ENCODE results near the gene SRF. TPM values are rescaled to one million over a fixed set of nuclear protein-coding genes. Genes with fewer than 3 reads are reported as not detected.

The SRF gene
- total and polyA plus RNA-seq, 2 of the 4 experiments (the other 2 are of a cell fraction): 20.6 to 56.3 TPM

- no peak overlapping the region for H3K23ac ChIP-seq (ENCODE audit: low read depth, low read length)
- H2BK15ac ChIP-seq (ENCODE audit: low read depth, low read length): no peak overlapping the region
- no TSS peak for BruUV-seq (replicated peaks)
- H3K4ac ChIP-seq (ENCODE audit: low read depth, low read length): no peak overlapping the region
- H3K56ac ChIP-seq (ENCODE audit: extremely low read depth, insufficient read depth, low read length): no peak overlapping the region
- H3K79me1 ChIP-seq (ENCODE audit: low read depth in 1 of 2, low read length in 2 of 2): no peaks in the 10 kb centered on the region
- no peak overlapping the region for H2AK9ac ChIP-seq (replicated peaks; ENCODE audit: low read depth, low read length, poor library complexity)
- H3K14ac ChIP-seq (replicated peaks; ENCODE audit: low read depth, low read length): no peak overlapping the region
- H4K5ac ChIP-seq (ENCODE audit: low read depth, low read length): no peak overlapping the region
- intact Hi-C loops (cut with micrococcal nuclease): no loop called here
- TF ChIP-seq FOS (IDR thresholded peaks at IDR 0.05; ENCODE audit: low read depth, low read length) (no peak), SMC3 (IDR thresholded peaks at IDR 0.05; ENCODE audit: low read depth, low read length) (no peak), MAZ (IDR thresholded peaks at IDR 0.05; ENCODE audit: borderline replicate concordance, low read depth, low read length) (no peak), MXI1 (IDR thresholded peaks at IDR 0.05; ENCODE audit: borderline replicate concordance, low read depth, low read length) (no peak), RFX5 (IDR thresholded peaks at IDR 0.05; ENCODE audit: low read depth, low read length) (no peak)
- ATAC-seq (ENCODE audit: low read depth) (no peak), DNase-seq (no peak)
- dilution Hi-C loops (cut with HindIII; ENCODE audit: low sequenced_read_pairs, unreplicated experiment): no loop called here
- peaks cover 29% of the 10 kb centered on the region for H3K36me3 ChIP-seq (ENCODE audit: control insufficient read depth, insufficient read depth, low read length)
- H2BK120ac ChIP-seq (ENCODE audit: low read depth, low read length): no peak overlapping the region
- H3K4me3 ChIP-seq (ENCODE audit: insufficient read depth, low read depth, low read length): no peak overlapping the region
- CTCF ChIA-PET: no interaction called here
- H2AFZ ChIP-seq (replicated peaks; ENCODE audit: low read length, poor library complexity): peak overlapping the region; percentile 11
- no peak overlapping the region for H2BK20ac ChIP-seq (ENCODE audit: low read depth, low read length)
- H4K20me1 ChIP-seq (ENCODE audit: insufficient read depth, low read length): no peaks in the 10 kb centered on the region
- 93% methylated on average over 13 of the region's 23 CpGs; no CpG with 5 or more reads in 1 of the 2 experiments for WGBS, 2 experiments (ENCODE audit: extremely low coverage in 2 of 2, insufficient read length in 1 of 2)
- H4K8ac ChIP-seq (ENCODE audit: low read depth in 2 of 2, low read length in 2 of 2): no peak overlapping the region
- H2BK5ac ChIP-seq (ENCODE audit: low read depth, low read length, poor library complexity, severe bottlenecking): no peak overlapping the region
- POLR2A ChIA-PET (ENCODE audit: unreplicated experiment): no interaction called here
- no peak overlapping the region for H4K91ac ChIP-seq (ENCODE audit: insufficient read depth, low read depth, low read length)
- in situ Hi-C loops (cut with MboI; ENCODE audit: low sequenced_read_pairs): no loop called here
- no peak overlapping the region for H3K4me2 ChIP-seq (ENCODE audit: low read depth, low read length)
- no peaks in the 10 kb centered on the region for H3K27me3 ChIP-seq (ENCODE audit: control insufficient read depth, insufficient read depth, low read length)
- H2AK5ac ChIP-seq (ENCODE audit: low read depth, low read length): no peak overlapping the region
- no peaks in the 10 kb centered on the region; the same call in 1 of the 2 replicates for H3K9me3 ChIP-seq (ENCODE audit: control insufficient read depth, insufficient read depth, low read length)
- no peak overlapping the region for H3K9ac ChIP-seq (ENCODE audit: low read depth, low read length)
- H3K27ac ChIP-seq (ENCODE audit: insufficient read depth, low read length): no peak overlapping the region
- no peak overlapping the region for H3K18ac ChIP-seq (ENCODE audit: low read depth, low read length)
- no peaks in the 10 kb centered on the region; the same call in 1 of the 2 replicates for H3K9me1 ChIP-seq (ENCODE audit: insufficient read depth, low read length)
- no peaks in the 10 kb centered on the region for H3K4me1 ChIP-seq (ENCODE audit: control insufficient read depth, insufficient read depth, low read length)
Measured at GRCh38 chr6:43204271-43205105, 33.4 kb downstream of the SRF start.

Measured in IMR-90 (cell line).